HepG2 (cell line): ENCODE measurements around the gene MLX. TPM values are rescaled to one million over a fixed set of nuclear protein-coding genes. Genes with fewer than 3 reads are reported as not detected.

Experiments
- BRD4 ChIP-seq: sonication (generic); formaldehyde crosslinking; IDR thresholded peaks from 2 replicates; pipeline ENCODE4 v1.4.0; 2020; ENCODE audit warnings: missing genetic modification reagents
- FOXA3 ChIP-seq: IDR thresholded peaks from 2 replicates; pipeline ENCODE4 v1.6.1; 2016; ENCODE audit warnings: missing genetic modification reagents, missing compliant biosample characterization
- HDAC2 ChIP-seq: sonication (generic); formaldehyde crosslinking; IDR thresholded peaks from 2 replicates; pipeline ENCODE4 v1.4.0; 2020; ENCODE audit warnings: missing genetic modification reagents
- HNF4A ChIP-seq: sonication (generic); formaldehyde crosslinking; IDR thresholded peaks from 2 replicates; pipeline ENCODE4 v1.4.0; 2020; ENCODE audit warnings: missing genetic modification reagents
- HNRNPL ChIP-seq: fragments of 200-400 bp; formaldehyde crosslinking; IDR thresholded peaks from 2 replicates; pipeline ENCODE4 v1.6.1; 2017; ENCODE audit warnings: mild to moderate bottlenecking, low read depth, low read length
- HOXA9 ChIP-seq: sonication (generic); formaldehyde crosslinking; IDR thresholded peaks from 2 replicates; pipeline ENCODE4 v1.8.1; 2022; ENCODE audit warnings: missing genetic modification reagents, mild to moderate bottlenecking, moderate library complexity, borderline replicate concordance
- SIX1 ChIP-seq: sonication (generic); formaldehyde crosslinking; IDR thresholded peaks from 2 replicates; pipeline ENCODE4 v1.4.0; 2020; ENCODE audit warnings: missing genetic modification reagents, borderline replicate concordance
- SKI ChIP-seq: fragments of 450-650 bp; IDR thresholded peaks from one replicate; pipeline ENCODE4 v1.6.1; 2018; ENCODE audit warnings: mild to moderate bottlenecking; ENCODE audit not compliant: partially characterized antibody
- SOX13 ChIP-seq, 3 experiments: fragments of 450-650 bp in 1 of 3; sonication (generic) in 1 of 3; formaldehyde crosslinking in 1 of 3; IDR thresholded peaks in 2 of 3; conservative IDR thresholded peaks in 1 of 3; 2 replicates each; pipeline versions ENCODE4 v1.5.0 to v1.6.1; 2016 to 2020; ENCODE audit warnings: antibody characterized with exemption in 1 of 3, mild to moderate bottlenecking in 1 of 3, missing compliant biosample characterization in 1 of 3, missing genetic modification reagents in 1 of 3, moderate library complexity in 1 of 3
- TOPORS ChIP-seq: sonication (generic); formaldehyde crosslinking; IDR thresholded peaks from 2 replicates; pipeline ENCODE4 v1.8.0; 2023; ENCODE audit warnings: mild to moderate bottlenecking, missing genetic modification reagents
- ZFY ChIP-seq: sonication (generic); formaldehyde crosslinking; IDR thresholded peaks from 2 replicates; pipeline ENCODE4 v1.4.0; 2020; ENCODE audit warnings: missing genetic modification reagents
- ZNF792 ChIP-seq: IDR thresholded peaks from 2 replicates; pipeline ENCODE4 v1.6.1; 2016
- ZSCAN25 ChIP-seq: sonication (generic); formaldehyde crosslinking; IDR thresholded peaks from 2 replicates; pipeline ENCODE4 v1.8.0; 2022; ENCODE audit warnings: mild to moderate bottlenecking, missing genetic modification reagents
- polyA plus RNA-seq, 8 experiments: library from polyadenylated mRNA; depleted of rRNA in 3 of 8; stranded (reverse) in 7 of 8; unstranded in 1 of 8; fragments of >200 nt; fragmentation: Illumina TruSeq in 4 of 8; extraction: Trizol in 4 of 8; gene quantifications; 2 replicates each; pipeline versions ENCODE4 v1.2.1 to v1.2.3, GENCODE V29; 2011 to 2016; ENCODE audit warnings: low read depth in 4 of 8, missing spikeins in 1 of 8, mixed read lengths in 1 of 8; ENCODE audit not compliant: insufficient read depth in 1 of 8
- total RNA-seq, 5 experiments: library from RNA; depleted of rRNA; stranded (reverse); fragments of >200 nt; fragmentation: Illumina TruSeq; extraction: Trizol; gene quantifications; 2 replicates each; pipeline ENCODE4 v1.2.3, GENCODE V29; 2016; ENCODE audit warnings: low read depth in 1 of 5
- TF ChIP-seq, protein P1 (sequence below): sonication (generic); formaldehyde crosslinking; IDR thresholded peaks from 2 replicates; pipeline ENCODE4 v1.4.0; 2020; ENCODE audit warnings: missing genetic modification reagents, borderline replicate concordance
- TF ChIP-seq, protein P2 (sequence below): IDR thresholded peaks from 2 replicates; pipeline ENCODE4 v1.6.1; 2016; ENCODE audit warnings: low read depth, control low read depth
- TF ChIP-seq, protein P3 (sequence below): sonication (generic); IDR thresholded peaks from 2 replicates; pipeline ENCODE4 v1.6.1; 2016; ENCODE audit warnings: low read depth, borderline replicate concordance
- TF ChIP-seq, protein P4 (sequence below): sonication (generic); formaldehyde crosslinking; IDR thresholded peaks from 2 replicates; pipeline ENCODE4 v1.5.1; 2020; ENCODE audit warnings: missing genetic modification reagents, mild to moderate bottlenecking, borderline replicate concordance
- TF ChIP-seq, protein P5 (sequence below): sonication (generic); formaldehyde crosslinking; conservative IDR thresholded peaks from 2 replicates; pipeline ENCODE4 v1.8.0; 2022; ENCODE audit warnings: low read depth, missing genetic modification reagents
- TF ChIP-seq, protein P6 (sequence below): sonication (generic); formaldehyde crosslinking; IDR thresholded peaks from 2 replicates; pipeline ENCODE4 v1.4.0; 2020; ENCODE audit warnings: mild to moderate bottlenecking, missing genetic modification reagents

The MLX gene
- total and polyA plus RNA-seq, 2 of the 13 experiments (the other 11 are each of a cell fraction or from before 2014, with no cell fraction given), result 38.9 to 74.4 TPM

DNA sequence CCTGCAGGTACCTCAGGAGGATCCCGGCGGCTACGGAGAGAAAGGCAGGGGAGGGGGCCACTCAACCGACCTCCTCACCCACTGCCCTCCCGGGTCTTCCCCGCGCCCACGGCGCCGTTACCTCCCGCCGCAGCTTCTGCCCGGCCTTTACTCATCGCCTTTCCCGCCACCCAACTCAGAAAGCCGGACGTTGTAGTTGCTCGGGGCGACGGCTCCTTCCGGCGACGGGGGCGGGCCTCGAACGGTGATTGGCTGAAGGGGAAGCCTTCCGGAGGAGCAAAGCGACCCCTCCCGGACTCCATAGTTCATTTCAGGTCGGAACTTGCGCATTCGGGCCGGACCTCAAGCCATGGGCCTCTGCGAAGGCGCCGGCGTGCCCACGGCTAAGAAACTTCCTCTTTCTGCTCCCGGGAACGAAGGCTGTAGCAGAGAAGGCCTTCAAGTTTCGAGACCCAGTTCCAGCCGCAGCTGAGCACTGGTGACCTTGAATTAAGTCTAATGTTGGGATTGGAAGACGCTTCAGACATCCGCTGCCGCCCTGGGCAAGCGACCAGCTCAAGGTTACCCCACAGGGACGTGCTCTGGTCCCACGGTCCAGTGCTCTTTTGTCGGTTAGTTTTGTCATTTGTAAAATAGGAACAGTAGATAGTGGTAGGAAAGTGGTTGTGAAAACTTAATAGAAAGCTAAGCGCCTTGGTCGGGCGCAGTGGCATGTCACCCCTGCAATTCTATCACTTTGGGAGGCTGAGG, 10.8 kb downstream of the MLX start, which contains the start of gene PSMC3IP (continued):
- TF ChIP-seq, protein P1, sequence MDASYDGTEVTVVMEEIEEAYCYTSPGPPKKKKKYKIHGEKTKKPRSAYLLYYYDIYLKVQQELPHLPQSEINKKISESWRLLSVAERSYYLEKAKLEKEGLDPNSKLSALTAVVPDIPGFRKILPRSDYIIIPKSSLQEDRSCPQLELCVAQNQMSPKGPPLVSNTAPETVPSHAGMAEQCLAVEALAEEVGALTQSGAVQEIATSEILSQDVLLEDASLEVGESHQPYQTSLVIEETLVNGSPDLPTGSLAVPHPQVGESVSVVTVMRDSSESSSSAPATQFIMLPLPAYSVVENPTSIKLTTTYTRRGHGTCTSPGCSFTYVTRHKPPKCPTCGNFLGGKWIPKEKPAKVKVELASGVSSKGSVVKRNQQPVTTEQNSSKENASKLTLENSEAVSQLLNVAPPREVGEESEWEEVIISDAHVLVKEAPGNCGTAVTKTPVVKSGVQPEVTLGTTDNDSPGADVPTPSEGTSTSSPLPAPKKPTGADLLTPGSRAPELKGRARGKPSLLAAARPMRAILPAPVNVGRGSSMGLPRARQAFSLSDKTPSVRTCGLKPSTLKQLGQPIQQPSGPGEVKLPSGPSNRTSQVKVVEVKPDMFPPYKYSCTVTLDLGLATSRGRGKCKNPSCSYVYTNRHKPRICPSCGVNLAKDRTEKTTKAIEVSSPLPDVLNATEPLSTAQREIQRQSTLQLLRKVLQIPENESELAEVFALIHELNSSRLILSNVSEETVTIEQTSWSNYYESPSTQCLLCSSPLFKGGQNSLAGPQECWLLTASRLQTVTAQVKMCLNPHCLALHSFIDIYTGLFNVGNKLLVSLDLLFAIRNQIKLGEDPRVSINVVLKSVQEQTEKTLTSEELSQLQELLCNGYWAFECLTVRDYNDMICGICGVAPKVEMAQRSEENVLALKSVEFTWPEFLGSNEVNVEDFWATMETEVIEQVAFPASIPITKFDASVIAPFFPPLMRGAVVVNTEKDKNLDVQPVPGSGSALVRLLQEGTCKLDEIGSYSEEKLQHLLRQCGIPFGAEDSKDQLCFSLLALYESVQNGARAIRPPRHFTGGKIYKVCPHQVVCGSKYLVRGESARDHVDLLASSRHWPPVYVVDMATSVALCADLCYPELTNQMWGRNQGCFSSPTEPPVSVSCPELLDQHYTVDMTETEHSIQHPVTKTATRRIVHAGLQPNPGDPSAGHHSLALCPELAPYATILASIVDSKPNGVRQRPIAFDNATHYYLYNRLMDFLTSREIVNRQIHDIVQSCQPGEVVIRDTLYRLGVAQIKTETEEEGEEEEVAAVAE (CRISPR knock-in tag), result peak; percentile 95
- TF ChIP-seq, protein P2, sequence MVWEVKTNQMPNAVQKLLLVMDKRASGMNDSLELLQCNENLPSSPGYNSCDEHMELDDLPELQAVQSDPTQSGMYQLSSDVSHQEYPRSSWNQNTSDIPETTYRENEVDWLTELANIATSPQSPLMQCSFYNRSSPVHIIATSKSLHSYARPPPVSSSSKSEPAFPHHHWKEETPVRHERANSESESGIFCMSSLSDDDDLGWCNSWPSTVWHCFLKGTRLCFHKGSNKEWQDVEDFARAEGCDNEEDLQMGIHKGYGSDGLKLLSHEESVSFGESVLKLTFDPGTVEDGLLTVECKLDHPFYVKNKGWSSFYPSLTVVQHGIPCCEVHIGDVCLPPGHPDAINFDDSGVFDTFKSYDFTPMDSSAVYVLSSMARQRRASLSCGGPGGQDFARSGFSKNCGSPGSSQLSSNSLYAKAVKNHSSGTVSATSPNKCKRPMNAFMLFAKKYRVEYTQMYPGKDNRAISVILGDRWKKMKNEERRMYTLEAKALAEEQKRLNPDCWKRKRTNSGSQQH, result peak; percentile 20; the same call in 1 of the 2 replicates
- TF ChIP-seq ZSCAN25 (CRISPR knock-in tag) (peak; percentile 73; the same call in 1 of the 2 replicates), TOPORS (CRISPR knock-in tag) (peak; percentile 95), ZNF792 (peak; percentile 89), HDAC2 (CRISPR knock-in tag) (no peak), BRD4 (CRISPR knock-in tag) (no peak), ZFY (CRISPR knock-in tag) (peak; percentile 92), HNRNPL (peak; percentile 74; the same call in 1 of the 2 replicates), HOXA9 (peak; percentile 42; the same call in 1 of the 2 replicates), FOXA3 (CRISPR knock-in tag) (peak; percentile 49; the same call in 1 of the 2 replicates), SIX1 (0 out of 2 replicates have a peak, but pooled peaks have one; percentile 31), SKI (no peak), SOX13 (IDR thresholded peaks at IDR 0.05) (no peak), SOX13 (CRISPR knock-in tag; conservative IDR thresholded peaks at IDR 0.05 in 1 of 2, IDR thresholded peaks at IDR 0.05 in 1 of 2) (peak in 1 of 2 experiments; percentile 39; a peak in 1 of 4 replicates), HNF4A (CRISPR knock-in tag) (peak; percentile 48; the same call in 1 of the 2 replicates)
- TF ChIP-seq, protein P3, sequence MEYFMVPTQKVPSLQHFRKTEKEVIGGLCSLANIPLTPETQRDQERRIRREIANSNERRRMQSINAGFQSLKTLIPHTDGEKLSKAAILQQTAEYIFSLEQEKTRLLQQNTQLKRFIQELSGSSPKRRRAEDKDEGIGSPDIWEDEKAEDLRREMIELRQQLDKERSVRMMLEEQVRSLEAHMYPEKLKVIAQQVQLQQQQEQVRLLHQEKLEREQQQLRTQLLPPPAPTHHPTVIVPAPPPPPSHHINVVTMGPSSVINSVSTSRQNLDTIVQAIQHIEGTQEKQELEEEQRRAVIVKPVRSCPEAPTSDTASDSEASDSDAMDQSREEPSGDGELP, result no peak; the same call in 1 of the 2 replicates
- TF ChIP-seq, protein P4, sequence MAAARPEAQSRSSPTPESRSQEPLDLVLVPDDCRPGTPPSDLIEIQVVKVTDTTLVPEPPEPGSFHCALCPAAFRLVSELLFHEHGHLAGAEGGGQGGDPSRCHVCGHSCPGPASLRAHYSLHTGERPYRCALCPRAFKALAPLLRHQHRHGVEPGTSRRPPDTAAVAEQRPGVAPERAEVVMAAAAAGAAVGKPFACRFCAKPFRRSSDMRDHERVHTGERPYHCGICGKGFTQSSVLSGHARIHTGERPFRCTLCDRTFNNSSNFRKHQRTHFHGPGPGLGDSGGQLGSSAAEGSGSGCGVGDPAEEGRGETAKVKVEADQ (CRISPR knock-in tag), result peak; percentile 78; the same call in 1 of the 2 replicates
- TF ChIP-seq, protein P5, sequence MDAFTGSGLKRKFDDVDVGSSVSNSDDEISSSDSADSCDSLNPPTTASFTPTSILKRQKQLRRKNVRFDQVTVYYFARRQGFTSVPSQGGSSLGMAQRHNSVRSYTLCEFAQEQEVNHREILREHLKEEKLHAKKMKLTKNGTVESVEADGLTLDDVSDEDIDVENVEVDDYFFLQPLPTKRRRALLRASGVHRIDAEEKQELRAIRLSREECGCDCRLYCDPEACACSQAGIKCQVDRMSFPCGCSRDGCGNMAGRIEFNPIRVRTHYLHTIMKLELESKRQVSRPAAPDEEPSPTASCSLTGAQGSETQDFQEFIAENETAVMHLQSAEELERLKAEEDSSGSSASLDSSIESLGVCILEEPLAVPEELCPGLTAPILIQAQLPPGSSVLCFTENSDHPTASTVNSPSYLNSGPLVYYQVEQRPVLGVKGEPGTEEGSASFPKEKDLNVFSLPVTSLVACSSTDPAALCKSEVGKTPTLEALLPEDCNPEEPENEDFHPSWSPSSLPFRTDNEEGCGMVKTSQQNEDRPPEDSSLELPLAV (CRISPR knock-in tag), result no peak
- TF ChIP-seq, protein P6, sequence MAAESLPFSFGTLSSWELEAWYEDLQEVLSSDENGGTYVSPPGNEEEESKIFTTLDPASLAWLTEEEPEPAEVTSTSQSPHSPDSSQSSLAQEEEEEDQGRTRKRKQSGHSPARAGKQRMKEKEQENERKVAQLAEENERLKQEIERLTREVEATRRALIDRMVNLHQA (CRISPR knock-in tag), result 0 out of 2 replicates have a peak, but pooled peaks have one; percentile 54
